Tibial nerve (tissue), 3 donors: ENCODE results near the gene AP1G2.

Experiments
- CTCF ChIP-seq, 5 experiments: fragments of 200-600 bp in 3 of 5; fragments of 450-650 bp in 2 of 5; sonication (generic) in 3 of 5; IDR thresholded peaks; one replicate each; pipeline ENCODE4 v1.5.1; 2016 to 2019; ENCODE audit warnings: antibody characterized with exemption in 5 of 5, mild to moderate bottlenecking in 3 of 5, moderate library complexity in 2 of 5
- POLR2A ChIP-seq, 2 donors: fragments of 450-650 bp; IDR thresholded peaks; one replicate each; pipeline ENCODE4 v1.6.1; 2017; ENCODE audit warnings: antibody characterized with exemption in 2 of 2, mild to moderate bottlenecking in 2 of 2, moderate library complexity in 2 of 2

GRCh38 chr14:23610815-23611289, 43.3 kb upstream of the AP1G2 start:
- no peak for TF ChIP-seq POLR2A (IDR thresholded peaks at IDR 0.05)
- no peak for TF ChIP-seq CTCF (IDR thresholded peaks at IDR 0.05)
